MG63 (cell line): ENCODE data around the gene GSTA5. TPM values are rescaled to one million over a fixed set of nuclear protein-coding genes. Genes with fewer than 3 reads are reported as not detected.
"Not testable (repeated sequence)": the region's sequence is repeated elsewhere in the genome, so short reads cannot be mapped to it uniquely, and the experiment has no call there.

Source experiments
- DNase-seq: peaks from one replicate; pipeline ENCODE4 v3.0.0-alpha.2; 2020
- H3K27me3 ChIP-seq: fragments of 250-450 bp; sonication (Bioruptor Pico); 2 replicates; pipeline ENCODE4 v1.5.1; 2020; ENCODE audit warnings: mild to moderate bottlenecking, moderate library complexity
- H3K36me3 ChIP-seq: fragments of 250-450 bp; sonication (Bioruptor Pico); 2 replicates; pipeline ENCODE4 v1.5.1; 2020; ENCODE audit warnings: mild to moderate bottlenecking, moderate library complexity
- H3K4me3 ChIP-seq: fragments of 250-450 bp; sonication (Bioruptor Pico); 2 replicates; pipeline ENCODE4 v1.5.1; 2020; ENCODE audit warnings: mild to moderate bottlenecking, moderate library complexity
- H3K9me3 ChIP-seq: fragments of 250-450 bp; sonication (Bioruptor Pico); 2 replicates; pipeline ENCODE4 v1.5.1; 2020; ENCODE audit warnings: mild to moderate bottlenecking, moderate library complexity
- total RNA-seq: library from RNA; depleted of rRNA; stranded (reverse); fragments of >200 nt; shearing (Covaris generic); gene quantifications from 2 replicates; pipeline ENCODE4 v1.2.3, GENCODE V29; 2014; ENCODE audit warnings: low replicate concordance

The GSTA5 gene
- total RNA-seq, 1 experiment from 2014 or later: not detected

DNA sequence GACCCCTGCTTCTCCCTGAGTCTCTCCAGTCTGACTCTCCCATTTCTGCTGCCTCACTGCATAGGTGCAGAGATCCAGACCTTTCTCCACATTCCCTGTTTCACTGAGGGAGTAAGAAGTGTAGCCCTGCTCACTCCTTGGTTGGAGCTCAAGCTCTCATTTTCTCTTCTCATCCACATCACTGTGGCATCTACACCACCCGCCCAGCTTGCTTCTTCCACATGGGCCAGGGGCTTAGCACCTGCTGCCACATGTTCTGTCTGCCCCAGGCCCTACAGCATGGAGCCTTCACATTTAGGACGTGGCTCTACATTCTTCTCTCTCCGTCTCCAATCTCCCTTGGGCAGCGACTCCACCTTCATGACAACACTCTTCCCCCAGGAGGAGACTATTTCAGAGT lies 8.5 kb upstream of the GSTA5 start:
- Histone ChIP-seq H3K4me3 (no peak overlapping the region), H3K27me3 (no peaks in the 10 kb centered on the region), H3K9me3 (no peaks in the 10 kb centered on the region), H3K36me3 (no peaks in the 10 kb centered on the region)
- no peak for DNase-seq

- no peaks in the 10 kb centered on the region for H3K9me3 ChIP-seq
- no peak for DNase-seq
- H3K4me3 ChIP-seq: no peak overlapping the region
- no peaks in the 10 kb centered on the region for H3K27me3 ChIP-seq
- no peaks in the 10 kb centered on the region for H3K36me3 ChIP-seq
Observed at GRCh38 chr6:52846002-52846401, 5.4 kb upstream of the GSTA5 start.

GRCh38 chr6:52843605-52844004 lies 3.0 kb upstream of the GSTA5 start:
- DNase-seq: no peak
- H3K4me3 ChIP-seq: no peak overlapping the region
- H3K36me3 ChIP-seq: no peaks in the 10 kb centered on the region
- no peaks in the 10 kb centered on the region for H3K9me3 ChIP-seq
- H3K27me3 ChIP-seq: no peaks in the 10 kb centered on the region

- H3K27me3 ChIP-seq: no peaks in the 10 kb centered on the region
- H3K9me3 ChIP-seq: no peaks in the 10 kb centered on the region
- DNase-seq: peak; percentile 51
- H3K4me3 ChIP-seq: no peak overlapping the region
- no peaks in the 10 kb centered on the region for H3K36me3 ChIP-seq
Observed at GRCh38 chr6:52839124-52840055, 1.2 kb downstream of the GSTA5 start.

DNA sequence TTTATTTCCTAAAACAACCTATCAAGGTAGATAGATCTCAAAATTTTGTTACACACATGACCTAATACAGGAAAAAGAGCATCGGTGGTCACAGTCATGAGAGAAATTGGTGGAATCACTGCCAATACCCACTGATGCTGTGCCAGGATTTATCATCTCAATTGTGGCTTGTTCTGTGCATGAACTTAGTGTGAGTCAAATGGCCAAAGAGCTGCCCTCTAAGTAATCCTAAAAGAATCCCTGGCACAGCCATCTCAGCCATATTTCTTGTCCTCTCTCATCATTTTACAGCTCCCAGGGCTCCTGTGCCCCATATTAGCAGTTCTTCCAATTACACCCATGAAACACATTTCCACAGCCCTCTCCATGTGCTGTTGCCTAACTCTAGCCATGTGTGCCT lies 6.1 kb downstream of the GSTA5 start:
- DNase-seq: peak; percentile 77
- Histone ChIP-seq H3K27me3 (no peaks in the 10 kb centered on the region), H3K9me3 (no peaks in the 10 kb centered on the region), H3K4me3 (no peak overlapping the region), H3K36me3 (no peaks in the 10 kb centered on the region)

DNA sequence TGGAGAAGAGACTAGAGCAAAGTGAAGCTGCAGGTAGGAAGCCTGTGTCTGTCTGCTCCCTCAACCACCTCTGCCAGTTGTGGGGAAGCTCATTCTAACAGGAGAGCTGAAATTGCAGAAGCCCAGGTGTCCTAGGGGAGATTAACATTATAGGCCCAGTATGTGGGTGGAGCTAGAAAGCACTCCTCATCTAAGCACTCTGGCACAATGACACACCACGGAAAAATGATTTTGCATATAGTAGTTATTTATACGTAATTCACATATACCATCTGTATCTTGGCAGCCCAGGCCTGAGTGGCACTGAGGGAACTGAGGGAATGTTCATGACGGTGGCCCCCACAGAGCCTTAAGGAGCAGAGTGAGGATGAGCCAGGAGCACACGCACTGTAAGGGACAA lies 9.7 kb downstream of the GSTA5 start:
- not testable (repeated sequence) for H3K36me3 ChIP-seq, H3K9me3 ChIP-seq, H3K27me3 ChIP-seq, DNase-seq, H3K4me3 ChIP-seq

DNA sequence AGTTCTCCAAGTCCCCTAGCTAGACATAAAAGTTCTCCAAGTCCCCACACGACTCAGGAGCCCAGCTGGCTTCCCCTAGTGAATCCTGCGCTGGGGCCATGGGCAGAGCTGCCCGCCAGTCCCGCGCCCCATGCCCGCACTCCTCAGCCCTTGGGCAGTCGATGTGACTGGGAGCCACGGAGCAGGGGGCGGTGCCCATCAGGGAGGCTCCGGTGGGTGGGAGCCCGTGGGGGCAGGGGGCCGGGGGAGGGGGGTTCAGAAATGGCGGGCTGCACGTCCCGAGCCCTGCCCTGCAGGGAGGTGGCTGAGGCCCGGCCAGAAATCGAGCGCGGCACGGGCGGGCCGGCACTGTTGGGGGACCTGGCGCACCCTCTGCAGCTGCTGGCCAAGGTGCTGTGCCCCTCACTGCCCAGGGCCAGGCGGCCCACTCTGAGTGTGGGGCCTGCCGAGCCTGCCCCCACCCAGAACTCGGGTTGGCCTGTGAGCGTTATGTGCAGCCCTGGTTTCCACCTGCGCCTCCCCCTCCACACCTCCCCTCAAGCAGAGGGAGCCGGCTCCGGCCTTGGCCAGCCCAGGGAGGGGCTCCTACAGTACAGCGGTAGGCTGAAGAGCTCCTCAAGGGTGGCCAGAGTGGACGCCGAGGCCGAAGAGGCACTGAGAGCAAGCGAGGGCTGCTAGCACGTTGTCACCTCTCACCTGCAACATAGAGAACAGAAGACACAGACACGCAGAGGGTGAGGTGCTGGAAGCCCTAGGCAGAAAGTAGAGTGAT lies 11.4 kb downstream of the GSTA5 start:
- Histone ChIP-seq H3K27me3 (no peaks in the 10 kb centered on the region), H3K9me3 (no peaks in the 10 kb centered on the region), H3K4me3 (no peak overlapping the region), H3K36me3 (no peaks in the 10 kb centered on the region)
- no peak for DNase-seq

DNA sequence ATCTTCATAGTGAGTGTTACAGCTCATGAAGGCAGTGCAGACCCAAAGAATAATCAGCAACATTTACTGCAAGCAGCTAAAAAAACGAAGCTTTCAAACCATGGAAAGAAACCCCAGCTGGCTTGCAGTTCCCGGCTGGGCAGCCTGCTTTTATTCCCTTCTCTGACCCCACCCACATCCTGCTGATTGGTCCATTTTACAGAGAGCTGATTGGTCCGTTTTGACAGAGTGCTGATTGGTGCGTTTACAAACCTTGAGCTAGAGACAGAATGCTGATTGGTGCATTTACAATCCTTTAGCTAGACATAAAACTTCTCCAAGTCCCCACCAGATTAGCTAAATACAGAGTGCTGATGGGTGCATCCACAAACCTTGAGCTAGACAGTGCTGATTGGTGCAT lies 12.0 kb downstream of the GSTA5 start:
- DNase-seq, H3K36me3 ChIP-seq, H3K9me3 ChIP-seq, H3K4me3 ChIP-seq, H3K27me3 ChIP-seq: not testable (repeated sequence)

DNA sequence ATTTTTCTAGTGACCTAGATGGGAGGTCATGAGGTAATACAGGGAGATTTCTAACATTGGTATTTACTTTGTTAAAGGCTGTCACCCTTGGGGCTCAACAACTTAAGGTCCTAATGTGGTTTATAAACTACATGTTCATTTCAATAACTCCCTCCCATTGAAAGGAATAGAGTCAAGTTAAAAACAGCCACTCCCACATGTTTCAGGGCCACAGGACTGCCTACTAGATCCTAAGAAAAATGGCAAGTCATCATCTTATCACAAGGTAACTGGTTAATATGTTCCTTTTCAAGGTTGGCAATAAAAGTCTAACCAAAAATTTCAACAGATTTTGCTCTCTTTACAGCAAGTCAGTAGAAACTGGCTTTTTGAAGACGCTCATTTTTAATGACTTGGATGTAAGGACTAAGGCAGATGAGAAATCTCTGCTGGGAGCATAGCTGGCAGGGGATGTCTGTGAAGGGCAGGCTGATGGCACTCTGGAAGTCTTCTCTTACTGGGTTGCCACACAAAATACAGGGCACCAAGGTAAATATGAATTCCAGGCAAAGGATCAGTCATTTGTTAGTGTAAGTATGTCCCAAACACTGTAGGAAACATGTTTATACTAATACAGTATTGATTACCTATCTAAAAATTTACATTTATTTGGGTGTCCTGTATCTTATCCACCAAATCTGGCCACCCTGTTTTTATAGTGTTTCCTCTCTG lies 13.4 kb downstream of the GSTA5 start:
- H3K27me3 ChIP-seq, H3K36me3 ChIP-seq, H3K9me3 ChIP-seq, H3K4me3 ChIP-seq, DNase-seq: not testable (repeated sequence)

GRCh38 chr6:52826513-52826912 lies 14.1 kb downstream of the GSTA5 start:
- Histone ChIP-seq H3K9me3 (no peaks in the 10 kb centered on the region), H3K27me3 (no peaks in the 10 kb centered on the region), H3K36me3 (no peaks in the 10 kb centered on the region), H3K4me3 (no peak overlapping the region)
- DNase-seq: no peak

- not testable (repeated sequence) for H3K9me3 ChIP-seq, H3K36me3 ChIP-seq, DNase-seq, H3K4me3 ChIP-seq, H3K27me3 ChIP-seq
Observed at GRCh38 chr6:52825900-52826459, 14.6 kb downstream of the GSTA5 start.

DNA sequence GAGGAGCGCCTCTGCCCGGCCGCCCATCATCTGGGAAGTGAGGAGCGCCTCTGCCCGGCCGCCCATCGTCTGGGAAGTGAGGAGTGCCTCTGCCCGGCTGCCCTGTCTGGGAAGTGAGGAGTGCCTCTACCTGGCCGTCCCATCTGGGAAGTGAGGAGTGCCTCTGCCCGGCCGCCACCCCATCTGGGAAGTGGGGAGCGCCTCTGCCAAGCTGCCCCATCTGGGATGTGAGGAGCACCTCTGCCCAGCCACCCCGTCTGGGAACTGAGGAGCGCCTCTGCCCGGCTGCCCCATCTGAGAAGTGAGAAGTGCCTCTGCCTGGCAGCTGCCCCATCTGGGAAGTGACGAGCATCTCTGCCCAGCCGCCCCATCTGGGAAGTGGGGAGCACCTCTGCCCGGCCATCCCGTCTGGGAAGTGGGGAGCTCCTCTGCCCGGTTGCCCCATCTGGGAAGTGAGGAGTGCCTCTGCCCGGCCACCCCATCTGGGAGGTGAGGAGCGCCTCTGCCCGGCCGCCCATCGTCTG lies 15.3 kb downstream of the GSTA5 start:
- H3K36me3 ChIP-seq, H3K9me3 ChIP-seq, H3K27me3 ChIP-seq, DNase-seq, H3K4me3 ChIP-seq: not testable (repeated sequence)

- no peak for DNase-seq
- Histone ChIP-seq H3K36me3 (no peaks in the 10 kb centered on the region), H3K9me3 (no peaks in the 10 kb centered on the region), H3K27me3 (no peaks in the 10 kb centered on the region), H3K4me3 (no peak overlapping the region)
Observed at GRCh38 chr6:52821842-52822241, 18.8 kb downstream of the GSTA5 start.

- no peak for DNase-seq
- H3K36me3 ChIP-seq: no peaks in the 10 kb centered on the region
- no peaks in the 10 kb centered on the region for H3K9me3 ChIP-seq
- no peaks in the 10 kb centered on the region for H3K27me3 ChIP-seq
- no peak overlapping the region for H3K4me3 ChIP-seq
Observed at GRCh38 chr6:52820198-52820597, 20.4 kb downstream of the GSTA5 start.

DNA sequence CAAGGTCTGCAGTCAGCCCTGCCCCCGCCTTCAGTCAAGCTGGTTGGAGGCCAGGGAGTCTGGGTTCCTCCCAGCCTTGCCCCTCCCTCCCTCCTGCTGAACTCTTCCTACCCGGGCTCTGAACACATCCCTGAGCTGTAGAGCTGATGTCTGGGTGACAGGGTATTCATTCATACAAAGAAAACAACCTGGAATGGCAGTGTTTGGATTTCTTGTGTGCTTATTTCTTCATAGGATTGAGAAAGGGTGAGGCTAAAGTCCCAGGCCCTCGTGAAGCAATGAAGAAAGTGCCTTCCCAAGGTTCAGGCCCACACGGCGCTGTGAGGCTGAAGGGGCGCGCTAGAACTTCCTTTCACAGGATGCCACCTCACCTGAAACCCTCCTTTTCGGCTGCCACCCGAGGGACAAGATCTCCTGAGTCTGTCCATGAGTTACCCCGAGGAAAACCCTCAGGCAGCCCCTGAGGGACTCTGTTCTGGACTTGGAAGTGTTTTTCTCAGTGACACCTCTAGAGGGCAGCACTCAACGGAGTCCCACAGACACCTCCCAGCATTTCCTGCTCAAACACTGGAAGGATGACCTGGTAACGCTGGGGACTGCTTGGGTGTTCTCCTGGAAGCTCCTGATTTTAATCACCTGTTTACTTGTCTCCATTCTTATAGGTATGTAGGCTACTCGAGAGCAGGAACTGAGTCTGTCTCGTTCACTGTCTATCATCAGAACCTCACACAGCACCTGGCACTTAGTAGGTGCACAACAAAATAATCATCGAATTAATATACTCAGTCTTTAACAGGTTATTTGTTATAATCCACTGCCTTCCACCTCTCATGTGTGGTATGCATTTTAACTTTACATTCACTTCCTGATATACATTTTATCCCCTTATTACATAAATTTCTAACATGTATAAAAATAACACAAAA lies 25.2 kb downstream of the GSTA5 start:
- no peaks in the 10 kb centered on the region for H3K9me3 ChIP-seq

DNA sequence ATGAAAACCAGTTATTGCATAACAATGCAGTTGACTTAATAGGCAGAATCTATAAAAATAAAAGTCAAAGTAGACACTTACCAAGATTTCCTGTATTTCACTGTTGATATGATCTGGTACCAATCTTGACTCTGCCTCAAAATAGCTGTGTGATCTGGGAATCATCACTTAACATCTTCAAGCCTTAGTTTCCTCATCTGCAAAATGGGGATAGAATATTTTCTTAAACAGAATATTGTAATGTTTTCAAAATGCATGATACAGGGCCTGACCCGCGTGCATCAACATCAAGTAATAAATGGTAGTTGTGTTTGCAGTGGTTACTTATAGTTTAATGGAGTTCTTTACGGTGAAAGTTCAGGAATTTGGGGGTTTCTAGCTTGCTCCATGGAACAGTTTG lies 26.1 kb downstream of the GSTA5 start:
- H3K4me3 ChIP-seq, H3K36me3 ChIP-seq, DNase-seq, H3K27me3 ChIP-seq, H3K9me3 ChIP-seq: not testable (repeated sequence)

More for the DNA sequence above, 25.2 kb downstream of the GSTA5 start:
- H3K4me3 ChIP-seq: no peak overlapping the region
- no peaks in the 10 kb centered on the region for H3K36me3 ChIP-seq
- peak; percentile 35 for DNase-seq
- no peaks in the 10 kb centered on the region for H3K27me3 ChIP-seq
